ENCODE results near the gene SUPT20HL2.

Gene SUPT20HL2

GRCh38 chrX:24271262-24271661 is 42.6 kb downstream of the SUPT20HL2 start:
- TF ChIP-seq CTCF (IDR thresholded peaks at IDR 0.05; ENCODE audit: low read depth, low read length, missing control alignments) = no peak
- in situ Hi-C loops (cut with HindIII; ENCODE audit: low sequenced_read_pairs) = no loop called here
- no peak for DNase-seq (ENCODE audit: low read depth)
- no peak overlapping the region for H3K4me3 ChIP-seq (ENCODE audit: low read depth, low read length)

GRCh38 chrX:24268786-24269185 is 45.1 kb downstream of the SUPT20HL2 start:
- no peak for DNase-seq (ENCODE audit: low read depth)
- in situ Hi-C loops (cut with HindIII; ENCODE audit: low sequenced_read_pairs) = no loop called here

GRCh38 chrX:24266996-24267395 is 46.9 kb downstream of the SUPT20HL2 start:
- no peak for DNase-seq (ENCODE audit: low read depth)
- TF ChIP-seq CTCF (IDR thresholded peaks at IDR 0.05; ENCODE audit: low read depth, low read length, missing control alignments) = no peak
- in situ Hi-C loops (cut with HindIII; ENCODE audit: low sequenced_read_pairs) = no loop called here
- no peak overlapping the region for H3K4me3 ChIP-seq (ENCODE audit: low read depth, low read length)

More at GRCh38 chrX:24268786-24269185, 45.1 kb downstream of the SUPT20HL2 start:
- TF ChIP-seq CTCF (IDR thresholded peaks at IDR 0.05; ENCODE audit: low read depth, low read length, missing control alignments) = no peak
- no peak overlapping the region for H3K4me3 ChIP-seq (ENCODE audit: low read depth, low read length)

- DNase-seq (ENCODE audit: low read depth) = no peak
- H3K4me3 ChIP-seq (ENCODE audit: low read depth, low read length) = no peak overlapping the region
- in situ Hi-C loops (cut with HindIII; ENCODE audit: low sequenced_read_pairs) = no loop called here
- TF ChIP-seq CTCF (IDR thresholded peaks at IDR 0.05; ENCODE audit: low read depth, low read length, missing control alignments) = no peak
Measured at GRCh38 chrX:24264383-24264782, 49.5 kb downstream of the SUPT20HL2 start.

- in situ Hi-C loops (cut with HindIII; ENCODE audit: low sequenced_read_pairs) = no loop called here
- DNase-seq (ENCODE audit: low read depth) = no peak
- TF ChIP-seq CTCF (IDR thresholded peaks at IDR 0.05; ENCODE audit: low read depth, low read length, missing control alignments) = no peak
- no peak overlapping the region for H3K4me3 ChIP-seq (ENCODE audit: low read depth, low read length)
Measured at GRCh38 chrX:24262309-24262708, 51.6 kb downstream of the SUPT20HL2 start.

All from astrocyte of the cerebellum (primary cell).